Stimulated activated CD8-positive, alpha-beta memory T cell treated with anti-CD3 and anti-CD28 coated beads, Interleukin-12 subunit alpha, Interleukin-12 subunit beta, amount 100 ng/mL, for 4 hours (primary cell): Measurements from ENCODE around the gene YPEL2.
"Not testable (repeated sequence)": the region's sequence is repeated elsewhere in the genome, so short reads cannot be mapped to it uniquely, and the experiment has no call there.

ENCODE experiments used
- DNase-seq: peaks from one replicate; pipeline ENCODE4 v3.0.0-alpha.2; 2020; ENCODE audit warnings: low read depth

Gene YPEL2

GRCh38 chr17:59406808-59407381 is 75.4 kb downstream of the YPEL2 start:
- DNase-seq: no peak

GRCh38 chr17:59409336-59410048 is 78.0 kb downstream of the YPEL2 start:
- DNase-seq: no peak

DNA sequence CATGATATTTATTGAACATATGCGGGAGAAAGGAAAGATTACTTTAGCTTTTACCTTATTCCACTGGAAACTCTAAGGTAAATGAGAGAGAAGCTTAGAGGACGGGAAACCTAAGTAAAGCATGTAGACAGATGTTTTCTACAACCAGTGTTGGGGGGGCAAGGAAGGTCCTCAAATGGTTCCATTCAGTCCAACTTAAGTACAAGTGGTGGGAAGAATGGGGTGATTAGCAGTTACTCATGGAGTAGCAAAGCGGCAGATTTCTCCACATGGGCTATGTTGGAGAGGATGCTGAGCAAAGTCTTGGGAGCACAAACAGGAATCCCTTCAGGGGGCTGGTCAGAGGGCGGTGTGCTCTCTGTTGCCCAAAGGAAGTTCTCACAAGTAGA is 78.6 kb downstream of the YPEL2 start:
- no peak for DNase-seq

- not testable (repeated sequence) for DNase-seq
Observed at GRCh38 chr17:59412431-59412830, 81.0 kb downstream of the YPEL2 start.

DNA sequence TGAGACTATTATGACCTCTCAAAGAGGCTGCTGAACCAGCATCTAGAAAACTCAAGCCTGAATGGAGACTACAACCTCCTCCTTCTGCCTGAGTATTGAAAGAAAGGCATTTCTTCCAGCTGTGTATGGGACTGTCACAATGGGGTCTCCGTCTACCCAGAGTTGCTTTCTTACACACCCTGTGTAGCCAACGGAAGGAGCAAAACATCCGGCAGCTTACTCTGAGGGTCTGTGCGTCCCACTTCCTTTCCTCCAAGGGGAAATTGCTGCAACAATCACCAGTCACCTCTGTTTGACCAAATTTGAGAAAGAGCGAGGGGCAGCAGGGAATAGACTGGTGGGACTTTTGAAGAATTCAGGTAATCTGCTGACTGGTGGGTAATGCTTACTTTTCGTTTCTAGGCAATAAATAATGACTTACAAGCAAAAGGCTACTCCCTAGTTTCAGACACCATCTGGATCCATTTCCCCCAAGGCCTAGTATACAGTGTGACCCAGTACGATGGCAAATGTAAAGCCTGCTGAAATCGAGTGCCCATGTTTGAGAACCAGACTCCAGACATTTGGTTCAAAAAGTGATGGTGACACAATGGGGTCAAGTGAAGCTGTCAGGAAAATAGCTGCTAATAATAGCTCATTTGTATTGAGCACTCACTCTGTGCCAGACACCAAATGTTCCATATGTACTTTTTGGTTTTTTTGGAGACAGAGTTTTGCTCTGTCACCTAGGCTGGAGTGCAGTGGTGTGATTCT is 81.7 kb downstream of the YPEL2 start:
- no peak for DNase-seq

- DNase-seq: no peak
Observed at GRCh38 chr17:59415397-59415796, 83.9 kb downstream of the YPEL2 start.

DNA sequence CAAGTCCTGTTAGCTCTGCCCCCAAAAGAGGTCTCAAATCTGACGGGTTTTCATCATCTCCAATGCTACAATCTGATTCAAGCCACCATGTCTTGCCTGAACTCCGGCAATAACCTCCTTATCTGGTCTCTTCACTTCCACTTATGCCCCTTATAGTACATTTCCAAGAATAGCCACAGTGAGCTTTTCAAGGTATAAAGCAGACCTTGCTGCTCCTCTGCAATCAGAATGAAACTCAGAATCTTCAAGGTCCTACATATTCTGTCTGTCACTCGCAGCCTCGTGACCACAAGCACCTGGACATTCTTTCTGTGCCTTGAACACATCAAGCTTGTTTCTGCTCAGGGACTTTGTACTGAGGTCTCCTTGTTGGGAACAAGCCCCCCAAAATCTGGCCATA is 84.7 kb downstream of the YPEL2 start:
- DNase-seq: no peak

DNA sequence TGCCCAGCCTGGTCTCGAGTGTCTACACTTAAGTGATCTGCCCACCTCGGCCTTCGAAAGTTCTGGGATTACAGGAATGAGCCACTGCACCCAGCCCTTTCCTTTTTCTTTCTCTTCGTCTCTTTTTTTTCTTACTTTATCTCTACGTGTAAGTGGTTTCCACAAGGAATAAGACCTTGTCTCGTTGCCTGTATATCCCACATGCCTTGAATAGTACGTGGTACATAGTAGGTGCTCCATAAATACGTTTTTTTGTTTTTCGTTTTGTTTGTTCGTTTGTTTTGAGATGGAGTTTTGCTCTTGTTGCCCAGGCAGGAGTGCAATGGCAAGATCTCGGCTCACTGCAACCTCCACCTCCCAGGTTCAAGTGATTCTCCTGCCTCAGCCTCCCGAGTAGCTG is 86.0 kb downstream of the YPEL2 start:
- DNase-seq: no peak

GRCh38 chr17:59418732-59419166 is 87.3 kb downstream of the YPEL2 start:
- no peak for DNase-seq

GRCh38 chr17:59420901-59421300 is 89.4 kb downstream of the YPEL2 start:
- no peak for DNase-seq

DNA sequence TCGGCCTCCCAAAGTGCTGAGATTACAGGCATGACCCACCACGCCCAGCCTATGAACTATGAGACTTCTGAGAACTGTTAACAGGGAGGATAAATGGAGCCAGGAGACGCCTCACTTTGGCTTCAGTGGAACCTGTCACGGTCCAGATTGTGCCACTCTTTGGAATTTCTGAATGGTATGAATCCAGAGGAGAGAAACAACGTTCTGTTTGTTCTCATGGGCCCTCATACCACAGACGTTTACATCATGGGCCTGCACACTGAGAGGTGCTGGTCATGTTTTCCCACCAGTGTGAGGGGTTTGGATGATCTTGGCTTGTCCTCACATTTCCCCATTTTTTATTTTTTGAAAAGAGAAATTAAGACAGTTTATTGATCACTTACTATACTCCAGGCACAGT is 90.3 kb downstream of the YPEL2 start:
- DNase-seq: no peak

- no peak for DNase-seq
Observed at GRCh38 chr17:59423137-59423724, 91.8 kb downstream of the YPEL2 start.

- no peak for DNase-seq
Observed at GRCh38 chr17:59423903-59424302, 92.4 kb downstream of the YPEL2 start.

GRCh38 chr17:59424331-59424730 is 92.9 kb downstream of the YPEL2 start:
- DNase-seq: no peak

- no peak for DNase-seq
Observed at GRCh38 chr17:59425085-59425931, 93.9 kb downstream of the YPEL2 start.

DNA sequence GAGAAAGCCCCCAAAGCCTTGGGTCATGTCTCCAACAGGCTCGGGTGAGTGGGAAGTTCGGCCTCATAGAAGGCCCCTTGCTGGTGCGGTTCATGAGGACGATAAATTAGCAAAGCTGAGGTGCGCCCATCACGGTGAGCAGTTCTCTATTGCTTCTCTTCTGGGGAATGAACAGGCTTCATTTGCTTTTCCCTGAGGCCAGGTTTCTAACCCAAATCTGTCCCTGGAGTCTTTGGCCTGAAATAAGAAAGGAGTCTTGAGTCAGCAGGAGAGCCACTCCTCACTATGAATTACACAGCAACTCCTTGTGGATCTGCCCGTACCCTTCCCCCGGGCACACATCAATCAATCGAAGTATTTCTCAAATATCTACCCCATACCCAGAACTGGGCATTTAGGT is 94.6 kb downstream of the YPEL2 start:
- no peak for DNase-seq

- no peak for DNase-seq
Observed at GRCh38 chr17:59427425-59427921, 96.0 kb downstream of the YPEL2 start.

- no peak for DNase-seq
Observed at GRCh38 chr17:59427996-59428395, 96.5 kb downstream of the YPEL2 start.

GRCh38 chr17:59428916-59429485 is 97.5 kb downstream of the YPEL2 start:
- DNase-seq: no peak

- DNase-seq: no peak
Observed at GRCh38 chr17:59431601-59432000, 100.1 kb downstream of the YPEL2 start.

GRCh38 chr17:59432657-59433056 is 101.2 kb downstream of the YPEL2 start:
- no peak for DNase-seq
